Right lobe of liver (tissue), 4 donors: ENCODE measurements around the gene PIAS3.

Source experiments
- CTCF ChIP-seq, 4 donors: fragments of 200-600 bp in 3 of 4; fragments of 450-650 bp in 1 of 4; IDR thresholded peaks; one replicate each; pipeline versions ENCODE4 v1.5.1 to v1.8.0; 2016 to 2022; ENCODE audit warnings: antibody characterized with exemption in 4 of 4, mild to moderate bottlenecking in 2 of 4
- POLR2A ChIP-seq: fragments of 450-650 bp; IDR thresholded peaks from one replicate; pipeline ENCODE4 v1.6.1; 2017; ENCODE audit warnings: antibody characterized with exemption, mild to moderate bottlenecking
- donor health status: DM: no; HTN: no; CAD: no.
- donor health status: DM: no; HTN: no; CAD: no.
- donor health status: DM: no; HTN: yes; CAD: no.

DNA sequence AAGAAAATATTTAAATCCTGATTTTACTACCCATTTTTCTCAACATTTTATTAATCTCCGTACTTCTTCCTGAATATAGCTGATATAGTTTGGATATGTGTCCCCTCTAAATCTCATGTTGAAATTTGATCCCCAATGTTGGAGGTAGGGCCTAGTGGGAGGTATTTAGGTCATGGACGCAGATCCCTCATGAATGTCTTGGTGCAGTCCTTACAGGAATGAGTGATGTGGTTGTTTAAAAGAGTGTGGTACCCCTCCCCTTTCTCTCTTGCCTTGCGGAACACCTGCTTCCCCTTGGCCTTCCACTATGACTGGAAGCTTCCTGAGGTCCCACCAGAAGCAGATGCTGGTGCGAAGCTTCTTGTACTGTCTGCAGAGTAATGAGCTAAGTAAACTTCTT is 52.5 kb downstream of the PIAS3 start:
- no peak for TF ChIP-seq POLR2A
- no peak for TF ChIP-seq CTCF (IDR thresholded peaks at IDR 0.05)
